Measurements from ENCODE around the gene MAEA.

Gene MAEA

DNA sequence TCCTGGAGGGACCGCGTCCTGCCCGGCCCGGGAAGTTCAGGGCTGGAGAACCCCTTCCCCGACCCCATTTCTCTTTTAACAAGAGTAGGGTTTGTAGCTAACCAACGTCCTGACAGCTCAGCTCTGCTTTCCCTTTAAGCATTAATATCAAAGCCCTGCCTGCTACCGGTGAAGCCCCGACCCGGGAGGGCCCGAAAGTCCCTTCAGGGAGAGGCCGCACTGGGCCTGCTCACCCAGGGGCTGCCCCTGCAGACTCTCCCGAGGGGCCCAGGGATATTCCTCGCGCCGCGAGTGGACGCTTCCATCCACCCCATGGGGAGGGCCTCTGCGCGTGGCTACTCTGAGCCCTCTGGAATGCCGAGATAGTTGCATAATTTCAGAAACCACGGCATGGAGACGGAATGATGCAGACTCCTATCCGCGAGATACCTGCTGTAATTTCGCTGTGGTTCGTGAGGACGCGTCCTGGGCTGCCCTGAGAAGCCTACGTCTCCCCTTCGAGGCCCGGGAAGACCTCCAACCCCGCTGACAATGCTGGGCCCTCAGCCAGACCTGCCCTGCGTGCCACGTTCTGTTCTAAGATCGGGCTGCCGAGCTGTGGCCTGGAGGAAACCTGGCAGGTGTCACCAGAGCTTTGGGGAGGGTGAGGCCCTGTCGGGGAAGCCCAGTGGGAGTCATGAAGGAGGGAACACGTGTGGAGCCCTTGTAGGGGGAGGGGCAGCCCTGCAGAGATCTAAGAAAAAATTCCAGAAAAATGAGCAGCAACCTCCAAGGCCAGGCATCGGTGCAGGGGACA lies 39.8 kb upstream of the MAEA start:
- peak; percentile 8 for DNase-seq (ENCODE audit: low spot score)

DNA sequence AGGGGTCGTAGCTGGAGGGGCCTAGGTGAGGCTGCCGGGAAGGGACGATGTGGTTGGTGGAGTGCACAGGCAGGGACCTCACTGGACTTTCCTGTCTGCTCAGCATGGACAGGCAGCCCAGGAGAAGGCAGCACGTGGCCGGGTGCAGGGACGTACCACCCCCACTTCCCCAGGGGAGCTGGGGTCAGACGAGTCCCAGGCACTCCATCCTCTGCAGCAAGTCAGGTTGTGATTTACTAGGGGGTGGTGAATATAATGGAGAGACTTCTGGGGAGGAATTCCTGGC lies 39.2 kb upstream of the MAEA start:
- DNase-seq (ENCODE audit: low spot score): no peak

DNA sequence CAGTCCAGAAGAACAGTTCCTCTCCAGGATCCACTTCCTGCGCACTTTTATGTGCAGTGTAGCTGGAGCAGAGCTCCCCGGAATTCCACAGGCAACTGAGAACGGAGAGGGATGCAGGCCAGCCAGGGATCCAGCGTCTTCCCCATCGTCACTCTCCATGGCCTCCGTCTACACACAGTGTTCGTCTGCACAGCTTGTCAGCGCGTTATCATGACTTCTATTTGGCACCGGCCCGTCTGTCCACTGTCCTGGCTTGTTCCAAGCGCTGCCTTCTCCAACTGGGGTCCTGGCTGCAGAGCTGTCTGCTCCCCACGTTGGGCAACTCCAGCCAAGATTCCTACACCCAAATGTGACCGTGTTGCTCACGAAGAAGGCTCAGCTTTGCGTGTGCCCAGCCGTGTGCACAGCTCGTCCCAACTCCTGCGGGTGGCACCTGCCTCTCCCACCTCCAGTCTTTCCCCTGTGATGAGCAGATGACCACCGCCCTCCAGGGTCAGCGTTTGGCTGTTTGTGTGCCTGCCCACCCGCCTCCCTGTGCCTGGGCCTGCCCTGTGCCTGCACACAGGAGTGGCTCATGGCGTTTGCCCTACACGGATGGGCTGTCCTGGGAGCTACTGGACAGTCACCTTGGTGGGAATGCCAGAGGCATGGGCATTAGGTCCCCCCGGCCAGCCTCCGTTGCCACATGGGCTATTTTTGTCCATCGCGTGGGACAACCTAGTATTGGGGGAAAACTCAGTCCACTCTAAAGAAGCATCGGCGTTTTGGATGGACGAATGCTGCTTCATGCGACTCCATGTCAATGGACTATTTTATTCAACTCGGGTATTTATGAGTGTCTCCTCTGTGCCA lies 38.5 kb upstream of the MAEA start:
- DNase-seq (ENCODE audit: low spot score): no peak

DNA sequence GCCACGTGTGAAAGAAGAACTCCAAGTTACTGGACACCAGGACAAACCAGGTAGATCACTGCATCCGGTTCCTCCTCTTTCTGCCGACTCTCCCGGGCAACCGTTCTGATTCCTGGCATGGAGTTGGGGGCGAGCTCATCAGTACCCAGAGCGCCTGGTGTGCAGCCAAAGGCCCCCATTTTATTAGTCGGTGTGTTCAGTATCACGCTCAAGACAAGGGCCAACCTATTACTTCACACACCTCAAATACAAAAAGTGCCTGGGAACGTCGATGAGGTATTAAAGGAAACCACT lies 38.0 kb upstream of the MAEA start:
- no peak for DNase-seq (ENCODE audit: low spot score)

DNA sequence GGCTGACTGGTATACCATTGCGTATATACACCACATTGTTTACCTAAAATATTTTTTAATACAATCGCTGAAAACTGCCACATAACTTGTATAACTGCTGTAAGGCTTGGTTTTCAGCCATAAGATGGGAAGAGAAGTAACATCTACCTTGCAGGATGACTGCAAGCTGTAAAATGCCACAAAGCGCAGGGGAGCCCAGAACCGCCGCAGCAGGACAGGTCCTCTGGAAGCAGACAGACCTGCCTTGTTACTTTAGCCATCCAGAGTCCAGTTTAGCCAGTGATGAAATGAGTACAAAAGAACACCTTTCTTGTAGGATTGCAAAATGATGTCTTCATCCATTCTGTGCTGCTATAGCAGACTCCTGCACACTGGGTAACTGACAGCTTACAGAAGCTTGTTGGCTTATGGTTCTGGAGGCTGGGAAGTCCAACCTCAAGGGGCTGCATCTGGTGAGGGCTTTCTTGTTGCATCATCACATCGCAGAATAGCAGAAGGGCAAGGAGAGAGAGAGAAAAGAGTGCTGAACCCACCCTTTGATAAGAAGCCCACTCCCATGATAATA lies 36.7 kb upstream of the MAEA start:
- no peak for DNase-seq (ENCODE audit: low spot score)

DNA sequence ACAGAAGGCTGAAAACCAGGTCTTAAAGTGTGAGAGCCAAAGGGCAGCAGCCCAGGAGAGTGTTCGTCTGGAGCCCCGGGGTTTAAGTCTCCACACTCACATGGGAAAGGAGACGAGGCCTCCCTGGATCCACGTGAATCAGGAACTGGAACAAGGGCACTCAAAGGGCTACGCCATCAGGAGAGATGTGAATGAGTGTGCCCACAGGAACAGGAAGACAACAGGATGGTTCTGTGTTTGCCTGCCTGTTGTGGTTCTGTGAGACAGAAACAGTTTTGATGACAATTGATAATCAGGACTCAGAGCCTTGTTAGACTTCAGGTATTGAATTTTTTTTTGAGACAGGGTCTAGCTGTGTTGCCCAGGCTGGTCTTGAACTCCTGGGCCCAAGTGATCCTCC lies 35.9 kb upstream of the MAEA start:
- DNase-seq (ENCODE audit: low spot score): no peak

DNA sequence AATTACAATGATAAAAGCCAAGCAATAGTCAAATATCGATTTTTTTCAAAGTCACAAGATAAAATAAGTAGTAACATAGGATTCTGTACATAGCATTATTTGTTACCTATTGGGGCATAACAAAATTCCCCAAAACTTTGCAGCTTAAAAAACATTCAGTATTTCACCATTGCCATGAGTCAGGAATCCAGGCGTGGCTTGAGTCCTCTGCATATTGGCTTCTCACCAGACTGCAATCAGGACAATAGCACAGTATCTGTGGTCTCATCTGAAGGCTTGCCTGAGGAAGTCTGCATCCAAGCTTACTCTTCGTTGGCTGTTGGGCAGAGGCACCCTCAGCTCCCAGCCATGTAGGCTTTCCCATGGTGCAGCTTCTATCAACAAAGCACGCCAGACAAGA lies 34.5 kb upstream of the MAEA start:
- DNase-seq (ENCODE audit: low spot score): no peak

DNA sequence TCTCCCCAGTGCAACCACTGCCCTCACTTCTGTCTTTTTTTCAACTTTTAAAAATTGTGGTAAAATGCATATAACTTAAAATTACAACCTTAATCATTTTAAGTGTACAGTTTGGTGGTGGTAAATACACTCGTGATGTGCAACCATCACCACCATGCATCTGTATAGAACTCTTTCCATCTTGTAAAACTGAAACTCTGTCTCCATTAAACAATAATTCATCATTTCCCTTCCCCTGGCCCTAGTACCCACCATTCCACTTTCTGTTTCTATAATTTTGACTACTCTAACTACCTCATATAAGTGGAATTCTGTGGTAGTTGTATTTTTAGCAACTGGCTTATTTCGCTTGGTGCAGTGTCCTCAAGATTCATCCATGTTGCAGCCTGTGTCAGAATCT lies 34.0 kb upstream of the MAEA start:
- DNase-seq (ENCODE audit: low spot score): no peak

DNA sequence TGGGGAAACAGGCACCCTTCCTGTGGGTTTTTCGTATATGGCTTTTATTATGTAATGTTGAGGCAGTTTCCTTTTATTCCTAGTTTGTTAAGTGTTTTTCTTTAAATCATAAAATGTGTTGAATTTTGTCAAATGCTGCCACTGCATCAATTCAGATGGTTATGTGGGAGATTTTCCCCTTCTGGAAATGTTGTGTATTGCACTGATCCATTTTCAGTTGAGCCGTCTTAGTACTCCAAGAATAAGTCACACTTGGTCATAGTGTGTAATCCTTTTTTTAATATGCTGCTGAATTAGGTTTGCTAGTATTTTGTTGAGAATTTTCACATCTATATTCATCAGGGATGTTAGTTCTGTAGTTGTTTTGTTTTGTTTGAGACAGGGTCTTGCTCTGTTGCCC lies 31.2 kb upstream of the MAEA start:
- DNase-seq (ENCODE audit: low spot score): no peak

DNA sequence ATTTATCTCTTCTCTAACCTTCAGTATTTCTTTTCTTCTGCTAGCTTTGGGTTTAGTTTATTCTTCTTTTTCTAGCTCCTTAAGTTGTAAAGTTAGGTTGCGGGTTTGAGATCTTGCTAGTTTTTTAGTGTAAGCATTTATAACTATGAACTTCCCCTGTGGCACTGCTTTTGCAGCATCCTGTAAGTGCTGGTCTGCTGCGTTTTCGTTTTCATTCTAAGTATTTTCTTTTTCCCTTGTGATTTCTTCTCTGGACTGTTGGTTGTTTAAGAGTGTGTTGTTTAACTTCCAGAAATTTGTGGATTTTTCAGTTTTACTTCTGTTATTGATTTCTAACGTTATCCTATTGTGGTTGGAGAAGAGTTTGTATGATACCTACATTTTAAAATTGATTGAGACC lies 29.7 kb upstream of the MAEA start:
- no peak for DNase-seq (ENCODE audit: low spot score)

DNA sequence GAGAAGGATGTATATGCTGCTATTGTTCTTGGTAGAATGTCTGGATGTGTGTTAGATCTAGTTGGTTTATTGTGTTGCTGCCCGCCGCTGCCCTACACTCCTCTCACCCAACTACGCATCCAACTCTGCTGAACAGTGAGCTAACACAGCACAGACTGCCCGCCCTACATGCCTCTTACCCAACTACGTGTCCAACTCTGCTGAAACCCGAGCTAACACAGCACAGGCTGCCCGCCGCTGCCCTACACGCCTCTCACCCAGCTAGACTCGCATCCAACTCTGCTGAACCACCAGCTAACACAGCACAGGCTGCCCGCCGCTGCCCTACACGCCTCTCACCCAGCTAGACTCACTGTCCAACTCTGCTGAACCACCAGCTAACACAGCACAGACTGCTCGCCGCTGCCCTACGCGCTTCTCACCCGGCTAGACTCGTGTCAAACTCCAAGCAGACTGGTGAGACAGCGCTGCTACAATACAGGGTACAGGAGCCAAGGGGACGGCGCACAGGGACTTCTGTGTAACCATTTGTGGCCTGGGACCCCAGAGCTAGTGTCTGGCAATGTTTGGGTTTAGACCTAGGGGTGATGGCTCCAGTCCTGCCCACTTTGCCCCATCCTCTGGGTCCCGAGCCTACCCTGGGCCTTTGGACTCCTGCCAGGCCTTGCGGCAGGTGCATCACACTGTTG lies 29.1 kb upstream of the MAEA start:
- no peak for DNase-seq (ENCODE audit: low spot score)

DNA sequence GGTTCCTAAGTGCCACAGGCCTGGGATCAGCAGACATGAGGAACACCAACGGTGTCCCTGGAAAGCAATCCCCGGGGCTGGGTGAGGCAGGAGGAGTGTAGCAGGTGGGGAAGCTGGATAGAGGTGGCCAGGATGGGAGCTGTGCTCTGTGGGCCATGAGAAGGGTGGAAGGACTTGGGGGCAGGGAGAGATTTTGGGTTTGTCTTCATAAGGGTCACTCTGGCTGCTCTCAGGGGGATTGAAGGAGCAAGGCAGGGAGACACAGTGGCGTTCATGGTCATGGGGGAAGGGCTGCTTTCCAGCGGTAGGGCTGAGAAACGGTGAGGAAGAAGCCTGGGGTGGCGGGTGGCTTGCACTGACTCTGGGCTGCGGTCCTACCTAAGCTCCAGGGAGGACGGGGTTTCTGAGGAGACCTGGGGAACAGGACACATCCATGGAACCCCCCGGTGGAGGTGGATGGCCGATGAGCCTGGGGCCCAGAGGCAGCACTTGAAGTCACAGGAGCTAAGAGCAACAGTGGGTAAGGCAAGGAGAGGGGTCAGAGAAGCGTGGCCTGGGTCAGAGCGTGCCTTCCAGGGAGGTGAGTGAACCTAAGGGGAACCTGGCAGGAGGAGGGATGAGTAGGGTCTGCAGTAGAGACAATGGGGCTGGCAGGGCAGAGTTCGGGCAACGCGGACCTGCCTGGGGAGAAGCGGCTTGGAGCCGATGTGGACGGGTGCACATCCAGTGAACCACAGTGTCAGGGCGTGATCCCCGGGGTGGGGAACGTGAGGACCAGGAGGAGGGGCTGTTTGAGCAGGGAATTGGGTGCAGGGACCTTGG lies 28.4 kb upstream of the MAEA start:
- no peak for DNase-seq (ENCODE audit: low spot score)

DNA sequence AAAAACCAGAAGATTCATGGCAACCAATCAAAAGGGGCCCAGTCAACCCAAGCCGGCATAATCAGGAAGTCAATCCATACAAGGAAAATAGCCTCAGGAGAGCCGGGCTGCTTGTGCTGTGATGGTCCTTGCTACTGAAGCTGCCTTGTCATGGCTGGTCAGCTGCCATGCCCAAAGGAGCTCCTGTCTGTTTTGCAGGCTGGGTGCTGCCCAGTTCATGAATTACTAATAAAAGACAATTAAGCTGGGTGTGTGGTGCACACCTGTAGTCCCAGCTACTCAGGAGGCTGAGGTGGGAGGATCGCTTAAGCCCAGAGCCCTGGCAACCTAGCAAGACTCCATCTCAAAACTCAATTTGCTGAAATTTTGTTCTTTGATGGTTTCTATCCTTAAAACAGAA lies 24.7 kb upstream of the MAEA start:
- DNase-seq (ENCODE audit: low spot score): no peak

DNA sequence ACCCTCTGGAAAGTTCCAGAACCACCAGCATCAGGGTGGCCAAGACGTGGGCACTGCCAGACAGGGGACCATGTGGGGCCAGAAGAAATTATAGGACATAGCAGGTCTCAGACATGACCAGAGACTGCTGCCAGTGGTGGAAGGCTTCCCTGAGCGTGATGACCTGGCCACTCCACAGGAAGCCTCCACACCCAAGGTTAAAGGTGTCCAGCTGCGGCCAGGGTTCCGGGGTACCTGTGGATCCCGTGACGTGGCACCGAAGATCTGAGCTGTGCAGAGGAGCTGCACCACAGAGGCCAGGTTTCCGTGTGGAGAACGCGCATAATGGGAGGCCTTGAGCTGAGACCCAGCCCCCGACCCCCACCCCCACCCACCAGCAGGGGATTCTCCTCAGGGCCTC lies 24.3 kb upstream of the MAEA start:
- no peak for DNase-seq (ENCODE audit: low spot score)

DNA sequence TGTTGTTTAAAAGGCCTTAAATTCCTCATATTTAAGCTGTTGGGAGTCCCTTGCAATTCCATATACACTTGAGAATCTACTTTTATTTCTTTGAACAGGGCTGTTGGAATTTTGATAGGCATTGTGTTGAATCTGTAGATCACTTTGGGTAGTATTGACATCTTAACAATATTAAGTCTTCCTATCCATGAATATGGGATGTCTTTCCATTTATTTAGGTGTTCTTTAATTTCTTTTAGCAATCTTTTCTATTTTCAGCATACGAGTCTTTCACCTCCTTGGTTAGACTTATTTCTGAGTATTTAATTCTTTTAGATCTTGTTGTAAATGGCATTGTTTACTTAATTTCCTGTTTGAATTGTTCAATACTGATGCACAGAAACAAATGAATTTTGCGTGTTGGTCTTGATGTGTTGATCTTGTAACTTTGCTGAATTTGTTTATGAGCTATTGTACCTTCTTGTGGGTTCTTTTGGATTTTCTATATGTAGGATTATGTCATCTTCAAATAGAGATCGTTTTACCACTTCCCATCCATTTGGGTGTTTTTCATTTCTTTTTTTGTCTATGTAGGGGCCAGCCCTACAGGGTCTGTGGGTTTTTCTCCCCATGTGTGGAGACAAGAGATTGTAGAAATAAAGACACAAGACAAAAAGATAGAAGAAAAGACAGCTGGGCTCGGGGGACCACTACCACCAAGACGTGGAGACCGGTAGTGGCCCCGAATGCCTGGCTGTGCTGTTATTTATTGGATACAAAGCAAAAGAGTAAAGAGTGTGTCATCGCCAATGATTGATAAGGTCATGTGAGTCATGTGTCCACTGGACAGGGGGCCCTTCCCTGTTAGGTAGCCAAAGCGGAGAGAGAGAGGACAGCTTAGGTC lies 22.6 kb upstream of the MAEA start:
- no peak for DNase-seq (ENCODE audit: low spot score)

DNA sequence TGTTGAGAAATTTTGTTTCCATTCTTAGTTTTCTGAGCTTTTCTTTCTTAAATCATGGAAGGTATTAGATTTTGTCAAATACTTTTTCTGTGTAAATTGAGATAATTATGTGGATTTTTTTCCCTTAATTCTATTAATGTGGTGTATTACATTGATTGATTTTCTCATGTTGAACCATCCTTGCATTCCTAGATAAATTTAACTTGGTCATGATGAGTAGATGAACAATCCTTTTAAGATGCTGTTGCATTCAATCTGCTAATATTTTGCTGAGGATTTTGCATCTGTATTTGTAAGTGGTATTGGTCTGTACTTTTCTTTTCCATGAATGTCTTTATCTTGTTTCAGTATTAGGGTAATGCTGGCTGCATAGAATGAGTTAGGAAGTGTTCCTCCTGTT lies 20.5 kb upstream of the MAEA start:
- DNase-seq (ENCODE audit: low spot score): no peak

DNA sequence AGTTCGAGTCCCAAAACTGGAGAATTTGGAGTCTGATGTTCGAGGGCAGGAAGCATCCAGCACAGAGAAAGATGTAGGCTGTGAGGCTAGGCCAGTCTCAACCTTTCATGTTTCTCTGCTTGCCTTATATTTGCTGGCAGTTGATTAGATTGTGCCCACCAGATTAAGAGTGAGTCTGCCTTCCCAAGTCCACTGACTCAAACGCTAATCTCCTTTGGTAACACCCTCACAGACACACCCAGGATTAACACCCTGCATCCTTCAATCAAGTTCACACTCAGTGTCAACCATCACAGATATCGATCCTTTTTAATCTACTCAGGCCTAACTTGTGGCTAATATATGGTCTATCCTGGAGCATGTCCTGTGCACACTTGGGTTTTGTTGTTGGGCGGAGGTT lies 18.0 kb upstream of the MAEA start:
- DNase-seq (ENCODE audit: low spot score): no peak

DNA sequence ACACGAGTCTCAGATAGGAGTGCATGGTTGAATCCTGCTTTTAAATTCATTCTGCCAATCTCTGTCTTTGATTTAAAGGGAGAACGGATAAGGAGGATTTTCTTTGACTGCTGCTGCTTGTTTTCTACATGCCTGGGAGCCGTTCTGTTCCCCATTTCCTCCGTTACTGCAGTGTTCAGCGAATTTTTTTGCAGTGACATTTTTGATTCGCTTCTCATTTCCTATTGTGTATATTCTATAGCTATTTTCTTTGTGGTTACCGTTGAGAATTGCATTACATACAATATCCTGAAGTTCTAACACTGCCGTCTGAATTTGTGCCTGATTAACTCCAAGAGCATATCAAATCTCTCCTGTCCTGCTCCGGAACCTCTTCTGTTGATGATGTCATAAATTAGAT lies 14.8 kb upstream of the MAEA start:
- DNase-seq (ENCODE audit: low spot score): no peak

DNA sequence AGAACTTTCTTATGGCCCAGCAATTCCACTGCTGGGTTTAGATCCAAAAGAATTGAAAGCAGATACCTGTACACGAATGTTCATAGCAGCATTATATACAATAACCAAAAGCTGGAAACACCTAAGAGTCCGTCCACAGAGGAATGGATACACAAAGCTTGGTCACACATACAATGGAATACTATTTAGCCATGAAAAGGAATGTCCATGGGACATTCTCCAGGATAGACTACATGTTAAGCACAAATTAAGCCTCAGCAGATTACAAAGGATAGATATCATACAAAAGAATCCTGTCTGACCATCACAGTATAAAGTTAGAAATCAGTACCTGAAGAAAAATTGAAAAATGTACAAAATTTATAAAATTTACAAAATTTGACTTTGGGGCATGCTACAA lies 12.7 kb upstream of the MAEA start:
- no peak for DNase-seq (ENCODE audit: low spot score)

DNA sequence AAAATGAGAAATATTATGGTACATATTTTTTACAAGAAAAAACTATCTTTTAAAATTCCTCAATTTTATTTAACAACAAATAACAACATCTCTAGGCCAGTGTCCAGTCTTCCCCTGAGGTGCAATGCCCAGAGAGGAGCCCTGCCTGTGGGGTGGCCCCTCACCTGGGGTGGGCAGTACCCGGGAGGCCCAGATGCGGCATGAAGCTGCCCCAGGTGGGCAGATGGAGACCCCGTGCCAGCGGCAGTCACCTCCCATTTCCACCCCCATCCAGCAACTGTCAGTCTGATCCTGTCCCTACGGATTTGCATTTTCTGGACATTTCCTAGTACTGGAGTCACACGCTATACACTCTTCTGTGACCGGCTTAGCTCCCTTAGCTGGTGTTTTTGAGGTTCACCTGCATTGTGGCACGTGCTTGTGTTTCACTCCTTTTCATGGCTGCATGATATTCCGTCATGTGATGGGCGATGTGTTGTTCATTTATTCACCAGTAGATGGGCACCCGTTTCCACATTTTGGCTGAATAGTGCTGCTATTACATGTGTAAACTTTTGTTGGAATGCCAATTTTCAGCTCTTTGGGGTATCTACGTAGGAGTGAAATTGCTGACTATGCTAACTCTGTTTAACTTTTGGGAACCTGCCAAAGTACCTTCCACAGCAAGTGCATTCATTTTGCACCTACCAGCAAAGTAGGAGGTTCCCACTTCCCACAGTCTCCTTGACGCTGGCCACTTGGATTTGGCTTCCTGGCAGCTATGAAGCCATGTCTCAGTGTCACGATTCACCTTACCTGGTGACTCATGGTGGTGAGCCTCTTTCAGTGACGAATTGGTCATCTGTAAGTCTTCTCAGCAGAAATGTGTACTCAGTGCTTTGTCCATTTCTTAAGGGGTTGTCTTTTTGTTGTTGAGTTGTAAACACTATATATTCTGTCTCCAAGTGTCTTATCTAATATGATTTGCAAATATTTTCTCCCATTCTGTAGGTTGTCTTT lies 11.7 kb upstream of the MAEA start:
- no peak for DNase-seq (ENCODE audit: low spot score)

Data from globus pallidus (tissue), 1 donor.